Spleen (tissue), 7 donors: Measurements from ENCODE around the gene ERV3-1.

Experiments used
- POLR2AphosphoS5 ChIP-seq, 3 donors: sonication (generic); formaldehyde crosslinking; IDR thresholded peaks; one replicate each; pipeline ENCODE4 v1.5.1; 2017; ENCODE audit warnings: antibody characterized with exemption in 3 of 3
- TF ChIP-seq, protein P1 (sequence below), 11 experiments: fragments of 200-600 bp in 7 of 11; fragments of 450-650 bp in 4 of 11; sonication (generic) in 4 of 11; IDR thresholded peaks in 8 of 11; conservative IDR thresholded peaks in 3 of 11; 1 replicate in 7 of 11; 2 replicates in 4 of 11; pipeline versions ENCODE4 v1.4.0 to v1.8.0; 2016 to 2021; ENCODE audit warnings: antibody characterized with exemption in 11 of 11, inconsistent platforms in 4 of 11, mild to moderate bottlenecking in 1 of 11
- donor health status: DM: no; HTN: no; CAD: no; lungs with moderate emphysema.
- donor health status: DM: no; HTN: no; CAD: no.
- donor health status: DM: no; HTN: no; CAD: no.

DNA sequence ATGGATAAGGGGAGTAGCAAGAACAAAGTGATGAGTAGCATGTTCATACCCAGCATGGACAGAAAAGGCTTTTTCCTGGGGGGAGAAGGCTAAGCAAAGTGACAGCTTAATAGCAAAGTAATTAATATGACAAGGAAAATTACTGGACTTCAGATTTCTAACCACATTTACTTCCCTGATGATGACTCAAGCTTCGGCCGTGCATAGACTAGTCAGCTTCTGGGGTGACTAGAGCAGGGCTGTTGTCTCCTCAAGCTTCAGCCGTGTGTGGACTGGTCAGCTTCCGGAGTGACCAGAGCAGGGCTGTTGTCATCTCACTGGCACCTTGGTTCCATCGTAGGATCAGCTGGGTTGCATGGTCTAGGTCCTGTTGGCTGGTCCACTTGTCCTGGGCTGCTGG lies 13.5 kb downstream of the ERV3-1 start:
- TF ChIP-seq, protein P1, sequence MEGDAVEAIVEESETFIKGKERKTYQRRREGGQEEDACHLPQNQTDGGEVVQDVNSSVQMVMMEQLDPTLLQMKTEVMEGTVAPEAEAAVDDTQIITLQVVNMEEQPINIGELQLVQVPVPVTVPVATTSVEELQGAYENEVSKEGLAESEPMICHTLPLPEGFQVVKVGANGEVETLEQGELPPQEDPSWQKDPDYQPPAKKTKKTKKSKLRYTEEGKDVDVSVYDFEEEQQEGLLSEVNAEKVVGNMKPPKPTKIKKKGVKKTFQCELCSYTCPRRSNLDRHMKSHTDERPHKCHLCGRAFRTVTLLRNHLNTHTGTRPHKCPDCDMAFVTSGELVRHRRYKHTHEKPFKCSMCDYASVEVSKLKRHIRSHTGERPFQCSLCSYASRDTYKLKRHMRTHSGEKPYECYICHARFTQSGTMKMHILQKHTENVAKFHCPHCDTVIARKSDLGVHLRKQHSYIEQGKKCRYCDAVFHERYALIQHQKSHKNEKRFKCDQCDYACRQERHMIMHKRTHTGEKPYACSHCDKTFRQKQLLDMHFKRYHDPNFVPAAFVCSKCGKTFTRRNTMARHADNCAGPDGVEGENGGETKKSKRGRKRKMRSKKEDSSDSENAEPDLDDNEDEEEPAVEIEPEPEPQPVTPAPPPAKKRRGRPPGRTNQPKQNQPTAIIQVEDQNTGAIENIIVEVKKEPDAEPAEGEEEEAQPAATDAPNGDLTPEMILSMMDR (IDR thresholded peaks at IDR 0.05 in 8 of 11, conservative IDR thresholded peaks at IDR 0.05 in 3 of 11): no peak
- TF ChIP-seq POLR2AphosphoS5 (IDR thresholded peaks at IDR 0.05): no peak
